ENCODE data around the gene NANP.

GRCh38 chr20:25565578-25566157 is 58.1 kb downstream of the NANP start:
- TF ChIP-seq HNRNPK (IDR thresholded peaks at IDR 0.05; ENCODE audit: low read depth, low read length, poor library complexity, severe bottlenecking) (no peak), KDM4B (IDR thresholded peaks at IDR 0.05; ENCODE audit: borderline replicate concordance in 2 of 2, low read depth in 1 of 2) (no peak), CTCF (IDR thresholded peaks at IDR 0.05 in 2 of 3, conservative IDR thresholded peaks at IDR 0.05 in 1 of 3; ENCODE audit: insufficient read depth in 2 of 3, low read depth in 1 of 3, low read length in 3 of 3) (no peak)
- TF ChIP-seq, protein P1, sequence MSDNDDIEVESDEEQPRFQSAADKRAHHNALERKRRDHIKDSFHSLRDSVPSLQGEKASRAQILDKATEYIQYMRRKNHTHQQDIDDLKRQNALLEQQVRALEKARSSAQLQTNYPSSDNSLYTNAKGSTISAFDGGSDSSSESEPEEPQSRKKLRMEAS (CRISPR knock-in tag; IDR thresholded peaks at IDR 0.05) = no peak
